Measurements from ENCODE around the gene ZNF653.

GRCh38 chr19:11483366-11484111 is 22.1 kb downstream of the ZNF653 start:
- no peak for TF ChIP-seq CTCF (IDR thresholded peaks at IDR 0.05)
- no peak for TF ChIP-seq MYBL2 (CRISPR knock-in tag; IDR thresholded peaks at IDR 0.05)
